Measurements from ENCODE around the gene PRXL2B. TPM values are rescaled to one million over a fixed set of nuclear protein-coding genes. Genes with fewer than 3 reads are reported as not detected.

The PRXL2B gene
- total and polyA plus RNA-seq, 2 experiments from 2014 or later: 25.5 to 44.0 TPM

DNA sequence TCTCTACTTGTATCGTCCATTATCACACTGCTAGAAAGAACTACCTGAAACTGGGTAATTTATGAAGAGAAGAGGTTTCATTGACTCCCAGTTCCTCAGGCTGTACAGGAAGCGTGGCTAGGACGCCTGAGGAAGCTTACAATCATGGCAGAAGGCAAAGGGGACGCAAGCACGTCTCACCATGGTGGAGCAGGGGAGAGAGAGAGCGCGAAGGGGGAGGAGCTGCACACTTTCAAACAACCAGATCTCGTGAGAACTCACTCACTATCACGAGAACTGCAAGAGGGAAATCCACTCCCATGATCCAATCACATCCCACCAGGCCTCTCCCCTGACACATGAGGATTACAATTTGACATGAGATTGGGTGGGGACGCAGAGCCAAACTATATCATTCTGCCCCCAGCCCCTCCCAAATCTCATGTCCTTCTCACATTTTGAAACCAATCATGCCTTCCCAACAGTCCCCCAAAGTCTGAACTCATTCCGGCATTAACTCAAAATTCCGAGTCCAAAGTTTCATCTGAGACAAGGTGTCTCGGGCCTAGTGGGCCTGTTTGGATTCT, 38.2 kb downstream of the PRXL2B start:
- no peak overlapping the region for H3K27ac Mint-ChIP-seq
- H4K20me1 ChIP-seq (replicated peaks; ENCODE audit: insufficient read depth): no peaks in the 10 kb centered on the region
- H3K4me2 ChIP-seq: no peak overlapping the region
- H2AFZ ChIP-seq: no peak overlapping the region
- H3K4me3 ChIP-seq: no peak overlapping the region
- no peaks in the 10 kb centered on the region for H3K79me2 ChIP-seq (replicated peaks; ENCODE audit: insufficient read depth)
- H3K36me3 Mint-ChIP-seq (ENCODE audit: low read depth): peaks cover 2% of the 10 kb centered on the region; the same call in 2 of the 3 replicates
- peaks cover 25% of the 10 kb centered on the region for H3K9me3 Mint-ChIP-seq
- no peaks in the 10 kb centered on the region for H3K4me1 Mint-ChIP-seq
- H3K27me3 ChIP-seq (ENCODE audit: insufficient read depth): peaks cover 40% of the 10 kb centered on the region
- no peak for ATAC-seq
- H3K4me3 Mint-ChIP-seq: no peak overlapping the region
- no peak for DNase-seq (ENCODE audit: low spot score)
- no peaks in the 10 kb centered on the region for H3K9me2 ChIP-seq (ENCODE audit: insufficient read depth)
- H3F3A ChIP-seq (replicated peaks; ENCODE audit: low read depth): 0 out of 2 replicates have a peak, but pooled peaks cover under 1% of the 10 kb centered on the region
- H3K27me3 Mint-ChIP-seq (ENCODE audit: insufficient read depth, low read depth, poor library complexity): peaks cover 29% of the 10 kb centered on the region
- no peaks in the 10 kb centered on the region; the same call in 1 of the 2 replicates for H3K4me1 ChIP-seq (ENCODE audit: insufficient read depth)
- TF ChIP-seq ZNF331 (CRISPR knock-in tag; IDR thresholded peaks at IDR 0.05; ENCODE audit: low read depth): no peak
- TF ChIP-seq STAT1 (IDR thresholded peaks at IDR 0.05; ENCODE audit: unreplicated experiment): no peak
- no peak for TF ChIP-seq POLR2AphosphoS5 (IDR thresholded peaks at IDR 0.05; ENCODE audit: low read depth)
- TF ChIP-seq EZH2 (IDR thresholded peaks at IDR 0.05; ENCODE audit: low read depth, unreplicated experiment): no peak
- no peak for TF ChIP-seq JUNB (IDR thresholded peaks at IDR 0.05; ENCODE audit: unreplicated experiment)
- no peak for TF ChIP-seq CTCF (conservative IDR thresholded peaks at IDR 0.05; ENCODE audit: low read depth in 2 of 2)
- no peak for TF ChIP-seq CREB1 (CRISPR knock-in tag; IDR thresholded peaks at IDR 0.05; ENCODE audit: low read depth)
- TF ChIP-seq REST (IDR thresholded peaks at IDR 0.05; ENCODE audit: unreplicated experiment): no peak
- TF ChIP-seq, protein P1, sequence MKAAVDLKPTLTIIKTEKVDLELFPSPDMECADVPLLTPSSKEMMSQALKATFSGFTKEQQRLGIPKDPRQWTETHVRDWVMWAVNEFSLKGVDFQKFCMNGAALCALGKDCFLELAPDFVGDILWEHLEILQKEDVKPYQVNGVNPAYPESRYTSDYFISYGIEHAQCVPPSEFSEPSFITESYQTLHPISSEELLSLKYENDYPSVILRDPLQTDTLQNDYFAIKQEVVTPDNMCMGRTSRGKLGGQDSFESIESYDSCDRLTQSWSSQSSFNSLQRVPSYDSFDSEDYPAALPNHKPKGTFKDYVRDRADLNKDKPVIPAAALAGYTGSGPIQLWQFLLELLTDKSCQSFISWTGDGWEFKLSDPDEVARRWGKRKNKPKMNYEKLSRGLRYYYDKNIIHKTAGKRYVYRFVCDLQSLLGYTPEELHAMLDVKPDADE (IDR thresholded peaks at IDR 0.05): no peak
- TF ChIP-seq NANOG (IDR thresholded peaks at IDR 0.05; ENCODE audit: borderline replicate concordance): no peak
- no peak for TF ChIP-seq EZH2phosphoT487 (IDR thresholded peaks at IDR 0.05; ENCODE audit: unreplicated experiment)
- TF ChIP-seq ZNF462 (CRISPR knock-in tag; IDR thresholded peaks at IDR 0.05): no peak
- no peak for TF ChIP-seq ZNF114 (CRISPR knock-in tag; IDR thresholded peaks at IDR 0.05)
- H3K27ac ChIP-seq (ENCODE audit: low read depth): no peak overlapping the region
- no peaks in the 10 kb centered on the region for H3K36me3 ChIP-seq (ENCODE audit: insufficient read depth)
